Esophagus mucosa (tissue), 1 donor: Measurements from ENCODE around the gene BRDT. TPM values are rescaled to one million over a fixed set of nuclear protein-coding genes. Genes with fewer than 3 reads are reported as not detected.

Experiments used
- ATAC-seq: fragments of 200-7000 bp; cut with Tn5 transposase; one replicate; pipeline ENCODE4 v1.9.1; 2020
- total RNA-seq: library from RNA; stranded (reverse); gene quantifications from one replicate; pipeline ENCODE4 v1.2.4, GENCODE V29; 2023
- donor health status: DM: yes; HTN: yes; CAD: no.

Gene BRDT
- total RNA-seq = not detected

DNA sequence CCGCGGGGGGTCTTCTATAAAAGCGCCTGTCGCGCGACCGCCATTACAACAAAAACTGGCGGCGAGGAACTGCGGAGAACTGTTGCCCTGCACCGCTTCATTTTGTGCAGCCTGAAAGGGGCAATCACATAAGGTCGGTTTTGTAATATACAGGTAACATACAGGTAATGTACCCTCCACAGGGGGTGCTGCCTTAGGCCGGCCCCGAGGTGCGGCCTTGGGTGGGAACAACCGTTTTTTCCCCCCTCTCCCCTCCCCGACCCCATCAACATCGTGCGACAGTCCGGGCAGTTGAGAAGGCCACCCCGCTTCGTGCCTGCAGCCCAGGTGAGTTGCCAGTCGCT, at the start of gene BRDT:
Gene BRDT, plus strand, starts transcription at position 46 of the 344 bp plus-strand sequence. CDS start 13,354 bp downstream, outside the sequence.
- ATAC-seq = no peak

GRCh38 chr1:91900562-91900961, 48.6 kb upstream of the BRDT start:
- ATAC-seq = no peak

GRCh38 chr1:91901231-91901630, 48.0 kb upstream of the BRDT start:
- no peak for ATAC-seq

GRCh38 chr1:91912266-91912665, 36.9 kb upstream of the BRDT start:
- ATAC-seq = no peak

DNA sequence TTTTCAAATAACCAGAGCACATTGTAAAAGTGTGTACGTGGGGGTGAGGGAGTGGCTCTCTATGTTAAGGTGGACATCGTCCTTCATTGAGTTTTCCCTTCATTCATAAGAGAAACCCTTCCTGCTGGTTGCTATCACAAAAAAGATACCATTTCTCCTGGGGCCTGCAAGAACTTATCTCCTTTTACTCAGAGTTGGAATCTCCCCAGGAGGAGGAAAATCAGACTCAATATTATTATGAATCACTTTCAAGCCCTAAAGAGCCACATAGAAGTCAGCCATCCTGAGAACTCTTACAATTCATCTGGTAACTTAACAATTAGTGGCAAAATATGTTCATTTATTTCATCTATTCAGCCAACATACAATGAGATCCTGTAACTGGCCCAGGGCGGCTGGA, 36.2 kb upstream of the BRDT start:
- no peak for ATAC-seq

DNA sequence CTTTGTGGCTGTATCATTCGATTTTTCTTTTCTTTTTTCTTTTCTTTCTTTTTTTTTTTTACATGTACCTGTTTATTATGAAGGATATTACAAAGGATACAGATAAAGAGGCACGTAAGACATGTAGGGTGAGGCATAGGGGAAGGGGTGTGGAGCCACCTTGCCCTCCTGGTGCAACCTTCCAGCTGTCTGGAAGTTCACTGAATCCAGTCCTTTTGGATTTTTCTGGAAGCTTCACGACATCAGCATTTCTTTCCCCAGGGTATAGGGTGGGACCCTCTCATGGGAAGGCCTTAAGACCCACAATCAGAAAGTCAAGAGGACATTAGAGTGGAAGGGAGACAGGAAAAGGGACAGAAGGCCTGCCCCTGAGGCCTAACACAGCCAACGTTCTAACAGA, 33.2 kb upstream of the BRDT start:
- no peak for ATAC-seq

DNA sequence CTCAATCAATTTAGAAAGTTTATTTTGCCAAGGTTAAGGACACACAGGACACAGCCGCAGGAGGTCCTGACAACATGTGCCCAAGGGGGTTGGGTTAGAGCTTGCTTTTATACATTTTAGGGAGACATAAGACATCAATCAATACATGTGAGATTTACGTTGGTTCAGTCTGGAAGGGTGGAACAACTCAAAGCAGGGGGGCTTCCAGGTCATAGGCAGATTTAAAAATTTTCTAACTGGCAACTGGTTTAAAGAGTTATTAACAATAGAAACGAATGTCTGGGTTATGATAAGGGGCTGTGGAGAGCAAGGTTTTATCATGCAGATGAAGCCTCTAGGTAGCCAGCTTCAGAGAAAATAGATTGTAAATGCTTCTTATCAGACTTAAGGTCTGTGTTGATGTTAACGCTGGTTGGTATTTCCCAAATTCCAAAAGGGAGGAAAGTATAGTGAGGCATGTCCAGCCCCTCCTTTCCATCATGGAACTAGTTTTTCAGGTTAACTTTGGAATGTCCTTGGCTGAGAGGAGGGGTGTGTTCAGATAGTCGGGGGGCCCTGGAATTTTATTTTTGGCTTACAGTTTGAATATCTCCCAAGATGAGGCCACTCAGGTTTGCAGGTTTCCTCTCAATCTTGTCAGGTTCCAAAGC, 32.3 kb upstream of the BRDT start:
- ATAC-seq = no peak

DNA sequence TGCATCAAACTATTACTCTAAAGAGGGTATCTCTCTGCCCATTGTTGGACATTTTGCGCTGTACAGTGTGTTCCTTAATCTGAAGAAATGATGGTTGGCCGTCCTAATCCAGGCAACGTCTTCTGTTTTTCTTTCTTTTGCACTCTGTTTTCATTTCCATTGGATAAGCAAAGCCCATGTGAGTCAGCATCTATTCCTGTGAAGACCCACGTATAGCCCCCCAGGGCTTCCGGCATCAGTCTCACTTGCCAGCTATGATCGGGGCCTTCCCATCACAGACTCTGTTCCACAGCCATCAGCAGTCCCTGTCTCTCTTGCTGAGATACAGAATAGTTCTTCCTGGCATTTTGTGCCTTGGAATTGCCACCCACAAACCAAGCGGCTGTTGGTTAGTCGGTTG, 29.2 kb upstream of the BRDT start:
- ATAC-seq = no peak

DNA sequence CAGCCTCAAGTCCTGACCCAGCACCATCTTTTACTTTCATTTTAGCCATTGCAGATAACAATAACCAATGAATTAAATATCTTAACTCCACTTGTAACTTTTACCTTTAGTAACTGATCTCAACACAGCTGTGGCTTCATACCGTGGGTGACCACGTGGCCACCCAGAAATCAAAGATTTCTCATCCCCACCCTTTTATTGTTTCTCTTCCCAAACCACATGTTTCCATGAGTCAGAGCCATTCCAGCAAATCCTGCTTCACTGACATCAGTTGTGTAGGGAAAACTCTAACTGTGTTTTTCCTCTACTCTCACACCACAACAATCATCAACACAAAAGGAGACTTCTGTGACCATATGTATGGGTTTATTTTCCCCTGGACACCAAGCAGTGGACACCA, 25.1 kb upstream of the BRDT start:
- ATAC-seq = no peak

GRCh38 chr1:91925644-91926435, 23.4 kb upstream of the BRDT start:
- ATAC-seq = no peak

DNA sequence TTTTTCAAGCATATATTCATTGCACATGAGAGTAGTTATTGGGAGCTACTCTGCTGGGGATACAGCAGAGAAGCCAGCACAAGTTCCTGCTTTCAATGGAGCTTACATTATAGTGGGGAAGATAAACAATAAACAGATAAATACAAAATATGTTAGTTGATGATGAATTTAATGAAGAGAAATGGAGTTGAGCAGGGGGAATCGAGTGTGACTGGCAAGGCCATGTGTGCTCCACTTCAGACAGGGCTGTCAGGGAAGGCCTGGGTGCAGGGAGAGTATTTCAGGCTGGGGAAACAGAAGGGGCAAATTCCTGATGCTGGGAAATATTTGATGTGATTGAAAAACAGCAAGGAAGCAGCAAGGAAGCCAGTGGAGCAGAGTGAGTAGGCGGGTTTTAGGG, 21.2 kb upstream of the BRDT start:
- no peak for ATAC-seq

- no peak for ATAC-seq
Measured at GRCh38 chr1:91929250-91929649, 20.0 kb upstream of the BRDT start.

GRCh38 chr1:91937613-91938012, 11.6 kb upstream of the BRDT start:
- ATAC-seq = no peak

DNA sequence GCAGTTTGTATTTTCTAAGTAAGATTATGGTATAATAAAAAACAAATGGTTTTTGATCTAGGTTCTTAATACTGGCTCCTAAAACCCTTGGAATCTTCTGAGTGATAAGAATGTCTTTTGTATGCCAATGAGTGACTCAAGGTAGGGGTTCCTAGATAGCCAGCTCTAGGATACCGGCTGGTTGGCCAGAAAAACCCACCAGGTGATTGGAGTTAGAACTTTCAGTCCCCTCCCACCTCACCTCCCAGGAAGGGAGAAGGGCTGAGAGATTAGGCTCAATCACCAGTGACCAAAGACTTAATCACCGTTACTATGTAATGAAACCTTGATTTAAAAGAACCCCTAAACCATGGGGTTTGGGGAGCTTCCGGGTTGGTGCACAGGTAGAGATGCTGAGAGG, 8.7 kb upstream of the BRDT start:
- no peak for ATAC-seq

DNA sequence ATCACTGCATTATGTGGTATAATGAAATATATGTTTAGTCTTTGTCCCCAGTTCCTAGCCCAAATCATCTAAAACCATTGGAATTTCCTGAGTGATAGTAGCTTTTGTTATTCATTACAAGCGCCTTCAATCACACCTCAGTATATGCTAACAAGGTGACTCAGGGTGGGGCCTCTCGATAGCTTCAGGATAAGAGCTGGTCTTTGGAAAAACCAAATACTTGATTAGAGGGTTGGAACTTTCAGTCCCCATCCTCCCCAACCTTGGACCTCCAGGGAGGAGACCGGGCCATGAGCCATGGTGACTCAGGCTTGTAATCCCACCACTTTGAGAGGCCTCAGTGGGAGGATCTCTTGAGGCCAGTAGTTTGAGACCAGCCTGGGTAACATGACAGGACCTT, 5.1 kb upstream of the BRDT start:
- ATAC-seq = no peak

GRCh38 chr1:91948097-91948496, 1.1 kb upstream of the BRDT start:
- ATAC-seq = no peak

- no peak for ATAC-seq
Measured at GRCh38 chr1:91948501-91949355, 473 bp upstream of the BRDT start.

GRCh38 chr1:91952187-91952586, 3.0 kb downstream of the BRDT start:
- no peak for ATAC-seq

DNA sequence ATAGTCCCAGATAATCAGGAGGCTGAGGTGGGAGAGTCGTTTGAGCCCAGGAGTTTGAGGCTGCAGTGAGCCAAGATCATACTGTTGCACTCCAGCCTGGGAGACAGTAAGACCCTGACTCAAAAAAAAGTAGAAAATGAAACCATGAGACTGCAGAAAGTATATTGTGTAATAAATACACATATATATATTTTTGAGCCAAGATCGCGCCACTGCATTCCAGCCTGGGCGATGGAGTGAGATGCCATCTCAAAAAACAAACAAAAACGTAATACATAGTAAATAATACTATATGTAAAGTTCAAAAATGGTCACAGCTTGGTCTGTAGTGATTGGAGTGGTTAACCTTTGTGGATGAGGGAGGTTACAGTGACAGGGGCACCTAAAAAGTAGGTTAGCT, 9.7 kb downstream of the BRDT start:
- ATAC-seq = no peak

- ATAC-seq = no peak
Measured at GRCh38 chr1:91968334-91968733, 19.1 kb downstream of the BRDT start.

DNA sequence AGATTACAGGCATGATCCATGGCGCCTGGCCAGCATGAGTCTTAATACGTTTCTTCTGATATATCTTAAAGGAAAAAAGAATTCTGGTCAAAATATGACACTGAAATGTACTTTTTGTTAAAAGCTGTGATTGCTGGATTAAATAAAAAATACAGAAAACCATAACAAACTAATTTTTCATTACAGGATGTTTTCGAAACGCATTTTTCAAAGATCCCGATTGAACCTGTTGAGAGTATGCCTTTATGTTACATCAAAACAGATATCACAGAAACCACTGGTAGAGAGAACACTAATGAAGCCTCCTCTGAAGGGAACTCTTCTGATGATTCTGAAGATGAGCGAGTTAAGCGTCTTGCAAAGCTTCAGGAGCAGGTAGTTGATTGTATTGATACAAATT, 30.2 kb downstream of the BRDT start:
- ATAC-seq = no peak

DNA sequence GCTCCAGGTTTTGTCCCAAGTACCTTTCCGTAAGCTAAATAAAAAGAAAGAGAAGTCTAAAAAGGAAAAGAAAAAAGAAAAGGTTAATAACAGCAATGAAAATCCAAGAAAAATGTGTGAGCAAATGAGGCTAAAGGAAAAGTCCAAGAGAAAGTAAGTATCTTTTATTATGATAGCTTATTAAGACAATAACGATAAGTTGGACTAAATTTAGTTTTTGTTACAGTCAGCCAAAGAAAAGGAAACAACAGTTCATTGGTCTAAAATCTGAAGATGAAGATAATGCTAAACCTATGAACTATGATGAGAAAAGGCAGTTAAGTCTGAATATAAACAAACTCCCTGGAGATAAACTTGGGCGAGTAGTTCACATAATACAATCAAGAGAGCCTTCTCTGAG, 31.5 kb downstream of the BRDT start:
- no peak for ATAC-seq

DNA sequence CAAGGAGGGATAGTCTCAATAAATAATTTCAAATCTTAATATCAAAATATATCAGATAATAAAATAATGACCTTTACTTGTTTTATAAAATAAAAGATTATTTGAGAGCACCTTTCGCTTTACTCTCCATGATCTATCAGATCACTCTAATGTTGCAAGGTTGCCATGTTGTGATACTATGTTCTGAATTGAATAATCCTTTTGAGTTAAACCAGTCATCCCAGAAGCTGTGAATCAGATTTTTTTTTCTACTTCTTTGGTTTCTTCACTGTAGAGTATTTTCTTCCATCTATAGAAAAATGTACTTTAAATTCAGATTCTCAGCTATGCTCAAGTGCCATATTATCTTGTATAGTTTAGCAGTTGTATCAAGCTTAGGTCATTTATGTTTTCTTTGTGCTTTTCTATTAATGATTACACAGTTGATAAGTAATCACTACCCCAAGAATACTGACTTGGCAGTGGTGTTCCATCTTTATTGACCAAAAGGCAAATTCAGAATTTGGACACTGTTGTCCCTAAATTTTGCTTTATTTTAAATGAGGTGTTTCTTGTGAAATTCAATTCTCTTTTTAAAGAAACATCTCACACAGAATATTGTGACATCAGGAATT, 32.9 kb downstream of the BRDT start:
- no peak for ATAC-seq
